OCI-LY3 (cell line): ENCODE results near the gene ABL1.

ENCODE experiments used
- H2AFZ ChIP-seq: fragments of 200-600, 300-600 bp; shearing (Covaris generic); 2 replicates; pipeline ENCODE4 v1.6.0; 2014; ENCODE audit warnings: antibody characterized with exemption, low read depth, low read length
- H3K27ac ChIP-seq: fragments of 200-600, 300-600 bp; sonication (generic); 2 replicates; pipeline ENCODE4 v1.5.1; 2014; ENCODE audit warnings: mild to moderate bottlenecking, low read length, moderate library complexity, mixed read lengths
- H3K27me3 ChIP-seq: fragments of 200-600, 300-600 bp; sonication (generic); 2 replicates; pipeline ENCODE4 v1.6.1; 2014; ENCODE audit warnings: low read depth, low read length, mixed read lengths
- H3K36me3 ChIP-seq: fragments of 200-600, 300-600 bp; sonication (generic); replicated peaks from 2 replicates; pipeline ENCODE3; 2014; ENCODE audit warnings: low read depth, low read length, mixed read lengths
- H3K4me1 ChIP-seq: fragments of 300-600, 200-600 bp; sonication (generic); 2 replicates; pipeline ENCODE4 v1.6.1; 2014; ENCODE audit warnings: low read length, mixed read lengths
- H3K4me2 ChIP-seq: fragments of 200-600, 300-600 bp; sonication (generic); 2 replicates; pipeline ENCODE4 v1.6.1; 2014; ENCODE audit warnings: low read length, mixed read lengths
- H3K4me3 ChIP-seq: fragments of 300-600, 200-600 bp; sonication (generic); 2 replicates; pipeline ENCODE4 v1.5.1; 2014; ENCODE audit warnings: antibody characterized with exemption, mild to moderate bottlenecking, low read length, moderate library complexity
- H3K79me2 ChIP-seq: fragments of 300-600, 200-600 bp; shearing (Covaris generic); 2 replicates; pipeline ENCODE4 v1.6.1; 2014; ENCODE audit warnings: mild to moderate bottlenecking, low read length, mixed read lengths
- H3K9ac ChIP-seq: fragments of 300-600, 200-600 bp; shearing (Covaris generic); 2 replicates; pipeline ENCODE4 v1.6.0; 2014; ENCODE audit warnings: mild to moderate bottlenecking, low read length, moderate library complexity
- H3K9me3 ChIP-seq: fragments of 200-600, 300-600 bp; shearing (Covaris generic); 2 replicates; pipeline ENCODE4 v1.6.1; 2014; ENCODE audit warnings: low read length, mixed read lengths; ENCODE audit not compliant: insufficient read depth
- H4K20me1 ChIP-seq: fragments of 200-600, 300-600 bp; sonication (generic); 2 replicates; pipeline ENCODE4 v1.6.1; 2016; ENCODE audit warnings: low read length, mixed read lengths; ENCODE audit not compliant: insufficient read depth
- EZH2phosphoT487 ChIP-seq: fragments of 200-600 bp; shearing (Covaris generic); IDR thresholded peaks from 2 replicates; pipeline ENCODE4 v1.6.1; 2018; ENCODE audit warnings: antibody characterized with exemption, mixed run types, low read depth
- TF ChIP-seq, protein P1 (sequence below): fragments of 200-600, 300-600 bp; sonication (generic); IDR thresholded peaks from 2 replicates; pipeline ENCODE4 v1.5.1; 2014; ENCODE audit warnings: antibody characterized with exemption, low read length, low read depth

ABL1 gene

DNA sequence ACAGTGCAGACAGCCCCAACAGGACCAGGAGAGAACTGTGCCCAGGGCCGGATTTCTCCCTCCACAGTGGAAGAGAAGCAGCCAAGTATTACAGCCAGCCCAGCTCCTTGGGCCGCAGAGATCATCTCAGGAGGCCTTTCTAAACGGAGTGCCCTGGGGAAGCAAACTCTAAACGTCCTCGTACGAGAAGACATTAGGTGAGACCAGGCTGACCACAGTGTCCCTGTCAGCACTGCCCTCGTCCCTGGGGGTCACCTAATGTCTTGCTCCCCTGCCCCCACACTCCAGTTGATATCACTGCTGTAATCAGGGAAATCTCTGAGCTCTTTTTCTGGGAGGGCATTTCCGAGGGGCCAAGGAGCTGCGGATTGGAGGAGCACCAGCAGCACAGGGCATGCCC is 55.1 kb downstream of the ABL1 start:
- H3K9ac ChIP-seq: no peak overlapping the region
- peaks cover 31% of the 10 kb centered on the region for H3K36me3 ChIP-seq
- H3K4me3 ChIP-seq: no peak overlapping the region
- H3K79me2 ChIP-seq: no peaks in the 10 kb centered on the region
- H3K27me3 ChIP-seq: no peaks in the 10 kb centered on the region
- no peak overlapping the region for H2AFZ ChIP-seq
- H3K4me1 ChIP-seq: no peaks in the 10 kb centered on the region
- TF ChIP-seq, protein P1, sequence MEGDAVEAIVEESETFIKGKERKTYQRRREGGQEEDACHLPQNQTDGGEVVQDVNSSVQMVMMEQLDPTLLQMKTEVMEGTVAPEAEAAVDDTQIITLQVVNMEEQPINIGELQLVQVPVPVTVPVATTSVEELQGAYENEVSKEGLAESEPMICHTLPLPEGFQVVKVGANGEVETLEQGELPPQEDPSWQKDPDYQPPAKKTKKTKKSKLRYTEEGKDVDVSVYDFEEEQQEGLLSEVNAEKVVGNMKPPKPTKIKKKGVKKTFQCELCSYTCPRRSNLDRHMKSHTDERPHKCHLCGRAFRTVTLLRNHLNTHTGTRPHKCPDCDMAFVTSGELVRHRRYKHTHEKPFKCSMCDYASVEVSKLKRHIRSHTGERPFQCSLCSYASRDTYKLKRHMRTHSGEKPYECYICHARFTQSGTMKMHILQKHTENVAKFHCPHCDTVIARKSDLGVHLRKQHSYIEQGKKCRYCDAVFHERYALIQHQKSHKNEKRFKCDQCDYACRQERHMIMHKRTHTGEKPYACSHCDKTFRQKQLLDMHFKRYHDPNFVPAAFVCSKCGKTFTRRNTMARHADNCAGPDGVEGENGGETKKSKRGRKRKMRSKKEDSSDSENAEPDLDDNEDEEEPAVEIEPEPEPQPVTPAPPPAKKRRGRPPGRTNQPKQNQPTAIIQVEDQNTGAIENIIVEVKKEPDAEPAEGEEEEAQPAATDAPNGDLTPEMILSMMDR: no peak
- TF ChIP-seq EZH2phosphoT487: no peak
- H3K4me2 ChIP-seq: no peak overlapping the region
- H3K27ac ChIP-seq: no peak overlapping the region
- H3K9me3 ChIP-seq: no peaks in the 10 kb centered on the region
- no peaks in the 10 kb centered on the region for H4K20me1 ChIP-seq

DNA sequence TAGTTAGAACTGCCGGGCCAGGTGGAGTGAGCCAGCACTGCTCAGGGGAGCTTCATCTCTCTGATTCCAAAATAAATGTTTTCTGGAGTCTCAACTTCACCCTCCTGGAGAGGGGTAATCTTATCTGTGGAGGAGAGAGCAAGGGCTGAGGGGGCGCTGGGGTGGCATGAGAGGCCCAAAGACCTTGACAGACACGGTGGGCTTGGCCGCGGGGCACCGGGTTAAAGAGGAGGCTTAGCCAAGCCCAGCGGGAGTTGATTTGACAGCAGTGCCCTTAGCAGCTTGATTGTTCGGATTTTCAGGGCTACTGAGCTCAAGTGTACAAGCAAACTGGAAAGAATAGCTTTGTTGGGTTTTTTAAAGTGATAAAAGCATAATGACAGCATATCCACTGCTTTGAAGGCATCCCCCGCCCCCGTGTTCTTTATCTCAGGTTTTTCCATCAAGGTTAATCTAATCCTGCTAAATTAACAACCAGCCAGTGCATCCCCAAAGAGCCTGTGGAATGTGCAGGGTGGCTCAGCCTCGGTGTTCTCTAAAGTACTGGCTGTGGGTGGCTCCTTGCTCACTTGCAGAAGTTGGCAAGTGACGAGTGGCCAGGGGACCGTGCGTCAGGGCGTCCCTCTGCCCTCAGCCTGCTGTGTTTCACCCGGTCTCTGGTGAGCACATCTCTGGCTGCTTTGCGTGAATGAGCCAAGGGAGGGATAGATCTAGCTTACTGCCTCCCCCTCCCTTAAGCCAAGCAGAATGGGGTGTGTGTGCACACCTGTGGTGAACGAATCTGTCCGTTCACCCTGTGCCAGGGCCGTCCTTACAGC is 56.0 kb downstream of the ABL1 start:
- no peak overlapping the region for H3K9ac ChIP-seq
- no peak for TF ChIP-seq EZH2phosphoT487
- TF ChIP-seq, protein P1: no peak
- H3K36me3 ChIP-seq: peaks cover 23% of the 10 kb centered on the region

DNA sequence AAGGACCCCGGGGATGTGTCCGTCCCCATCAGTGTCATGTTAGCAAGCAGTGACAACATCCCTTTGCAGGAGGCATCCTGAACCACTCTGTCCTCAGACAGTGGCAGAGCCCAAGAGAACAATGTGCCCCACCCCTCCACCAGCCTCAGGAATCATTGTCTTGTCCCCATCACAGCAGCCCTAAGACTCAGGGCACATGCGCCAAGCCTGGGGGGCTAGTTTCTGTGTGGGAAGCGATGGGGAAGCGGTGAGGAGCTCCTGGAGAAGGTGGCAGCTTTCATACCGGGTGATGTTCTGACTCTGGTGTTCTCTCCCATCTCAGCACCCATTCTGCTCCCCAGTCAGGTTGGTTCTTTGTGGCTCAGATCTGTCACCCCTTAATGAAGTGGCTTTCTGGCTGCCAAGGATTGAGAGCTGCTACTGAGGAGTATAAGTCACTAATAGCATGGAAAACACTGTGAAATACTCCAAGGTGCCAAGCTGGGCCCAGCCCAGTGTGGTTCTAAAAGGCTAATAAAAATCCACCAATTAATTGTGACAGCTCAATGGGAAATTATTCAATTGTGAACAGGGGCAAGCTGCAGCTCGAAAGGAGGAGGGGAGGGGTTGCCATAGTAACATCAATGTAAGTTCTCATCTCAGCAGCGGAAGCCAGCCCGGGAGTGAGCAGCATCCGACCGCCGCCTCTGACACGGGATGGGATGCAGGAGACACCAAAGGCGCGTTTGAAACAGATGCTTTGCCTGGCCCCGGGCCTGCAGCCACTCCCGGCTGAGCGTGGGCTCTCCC is 56.8 kb downstream of the ABL1 start:
- TF ChIP-seq EZH2phosphoT487: no peak
- TF ChIP-seq, protein P1: no peak
- no peaks in the 10 kb centered on the region for H3K79me2 ChIP-seq
- H3K36me3 ChIP-seq: peaks cover 20% of the 10 kb centered on the region
- no peaks in the 10 kb centered on the region for H3K9me3 ChIP-seq
- no peak overlapping the region for H2AFZ ChIP-seq
- H4K20me1 ChIP-seq: no peaks in the 10 kb centered on the region
- H3K27ac ChIP-seq: no peak overlapping the region
- no peak overlapping the region for H3K4me3 ChIP-seq
- H3K27me3 ChIP-seq: no peaks in the 10 kb centered on the region
- H3K4me2 ChIP-seq: no peak overlapping the region
- H3K9ac ChIP-seq: no peak overlapping the region
- no peaks in the 10 kb centered on the region for H3K4me1 ChIP-seq

More for the DNA sequence above, 56.0 kb downstream of the ABL1 start:
- no peak overlapping the region for H3K27ac ChIP-seq
- H3K4me1 ChIP-seq: no peaks in the 10 kb centered on the region
- H3K4me2 ChIP-seq: no peak overlapping the region
- no peak overlapping the region for H2AFZ ChIP-seq
- no peaks in the 10 kb centered on the region for H4K20me1 ChIP-seq
- no peaks in the 10 kb centered on the region for H3K27me3 ChIP-seq
- no peak overlapping the region for H3K4me3 ChIP-seq
- no peaks in the 10 kb centered on the region for H3K79me2 ChIP-seq
- H3K9me3 ChIP-seq: no peaks in the 10 kb centered on the region
